ENCODE data around the gene CCDC197. TPM values are rescaled to one million over a fixed set of nuclear protein-coding genes. Genes with fewer than 3 reads are reported as not detected.

Gene CCDC197
- total RNA-seq, 1 experiment from 2014 or later: not detected

- Histone ChIP-seq H3K4me2 (ENCODE audit: low read depth, low read length, poor library complexity, severe bottlenecking) (no peak overlapping the region), H3K4me1 (ENCODE audit: low read length) (peaks cover 19% of the 10 kb centered on the region), H3K9me2 (replicated peaks; ENCODE audit: insufficient read depth, low read length) (no peaks in the 10 kb centered on the region), H3K79me2 (ENCODE audit: low read length) (no peaks in the 10 kb centered on the region), H2AFZ (ENCODE audit: low read length) (no peak overlapping the region), H4K20me1 (ENCODE audit: insufficient read depth, low read depth, low read length) (no peaks in the 10 kb centered on the region; the same call in 1 of the 2 replicates), H3K36me3 (ENCODE audit: insufficient read depth, low read length) (no peaks in the 10 kb centered on the region), H3K27ac (ENCODE audit: low read length) (no peak overlapping the region), H3K9me3 (ENCODE audit: low read length) (no peaks in the 10 kb centered on the region), H3K27me3 (ENCODE audit: low read length) (no peaks in the 10 kb centered on the region), H3K9ac (ENCODE audit: low read length) (no peak overlapping the region), H3K4me3 (ENCODE audit: low read length) (no peak overlapping the region)
- DNase-seq: no peak
These were observed 42.6 kb upstream of the CCDC197 start for GRCh38 chr14:93954516-93954830.

- no peaks in the 10 kb centered on the region for H3K9me3 ChIP-seq (ENCODE audit: low read length)
- peak overlapping the region; percentile 16; the same call in 1 of the 2 replicates for H2AFZ ChIP-seq (ENCODE audit: low read length)
- peak overlapping the region; percentile 38; the same call in 1 of the 2 replicates for H3K4me3 ChIP-seq (ENCODE audit: low read length)
- H3K36me3 ChIP-seq (ENCODE audit: insufficient read depth, low read length): no peaks in the 10 kb centered on the region
- H3K27ac ChIP-seq (ENCODE audit: low read length): no peak overlapping the region
- no peaks in the 10 kb centered on the region for H3K9me2 ChIP-seq (replicated peaks; ENCODE audit: insufficient read depth, low read length)
- H3K9ac ChIP-seq (ENCODE audit: low read length): peak overlapping the region; percentile 35
- no peaks in the 10 kb centered on the region for H3K79me2 ChIP-seq (ENCODE audit: low read length)
- no peaks in the 10 kb centered on the region for H3K27me3 ChIP-seq (ENCODE audit: low read length)
- peak overlapping the region; percentile 45 for H3K4me2 ChIP-seq (ENCODE audit: low read depth, low read length, poor library complexity, severe bottlenecking)
- DNase-seq: peak; percentile 79
- H3K4me1 ChIP-seq (ENCODE audit: low read length): peaks cover 26% of the 10 kb centered on the region
- H4K20me1 ChIP-seq (ENCODE audit: insufficient read depth, low read depth, low read length): no peaks in the 10 kb centered on the region; the same call in 1 of the 2 replicates
These were observed 41.9 kb upstream of the CCDC197 start for GRCh38 chr14:93954900-93955849.

- H3K4me3 ChIP-seq (ENCODE audit: low read length): peak overlapping the region; percentile 38; the same call in 1 of the 2 replicates
- H3K27me3 ChIP-seq (ENCODE audit: low read length): no peaks in the 10 kb centered on the region
- no peak overlapping the region for H3K27ac ChIP-seq (ENCODE audit: low read length)
- DNase-seq: no peak
- H3K4me1 ChIP-seq (ENCODE audit: low read length): peaks cover 26% of the 10 kb centered on the region
- H3K9ac ChIP-seq (ENCODE audit: low read length): peak overlapping the region; percentile 35
- no peaks in the 10 kb centered on the region for H3K9me2 ChIP-seq (replicated peaks; ENCODE audit: insufficient read depth, low read length)
- peak overlapping the region; percentile 16; the same call in 1 of the 2 replicates for H2AFZ ChIP-seq (ENCODE audit: low read length)
- H3K79me2 ChIP-seq (ENCODE audit: low read length): no peaks in the 10 kb centered on the region
- no peaks in the 10 kb centered on the region for H3K9me3 ChIP-seq (ENCODE audit: low read length)
- no peaks in the 10 kb centered on the region for H3K36me3 ChIP-seq (ENCODE audit: insufficient read depth, low read length)
- peak overlapping the region; percentile 45 for H3K4me2 ChIP-seq (ENCODE audit: low read depth, low read length, poor library complexity, severe bottlenecking)
- no peaks in the 10 kb centered on the region; the same call in 1 of the 2 replicates for H4K20me1 ChIP-seq (ENCODE audit: insufficient read depth, low read depth, low read length)
These were observed 41.1 kb upstream of the CCDC197 start for GRCh38 chr14:93955850-93956481.

GRCh38 chr14:93956514-93957332, 40.4 kb upstream of the CCDC197 start:
- H3K4me1 ChIP-seq (ENCODE audit: low read length): peaks cover 26% of the 10 kb centered on the region
- no peaks in the 10 kb centered on the region for H4K20me1 ChIP-seq (ENCODE audit: insufficient read depth, low read depth, low read length)
- H2AFZ ChIP-seq (ENCODE audit: low read length): no peak overlapping the region
- H3K27me3 ChIP-seq (ENCODE audit: low read length): no peaks in the 10 kb centered on the region
- no peak for DNase-seq
- H3K4me2 ChIP-seq (ENCODE audit: low read depth, low read length, poor library complexity, severe bottlenecking): no peak overlapping the region
- H3K9me2 ChIP-seq (replicated peaks; ENCODE audit: insufficient read depth, low read length): no peaks in the 10 kb centered on the region
- H3K4me3 ChIP-seq (ENCODE audit: low read length): no peak overlapping the region
- H3K36me3 ChIP-seq (ENCODE audit: insufficient read depth, low read length): no peaks in the 10 kb centered on the region
- no peak overlapping the region for H3K9ac ChIP-seq (ENCODE audit: low read length)
- H3K27ac ChIP-seq (ENCODE audit: low read length): no peak overlapping the region
- H3K79me2 ChIP-seq (ENCODE audit: low read length): no peaks in the 10 kb centered on the region
- H3K9me3 ChIP-seq (ENCODE audit: low read length): no peaks in the 10 kb centered on the region

GRCh38 chr14:93957333-93957710, 39.8 kb upstream of the CCDC197 start:
- no peak for DNase-seq
- Histone ChIP-seq H4K20me1 (ENCODE audit: insufficient read depth, low read depth, low read length) (no peaks in the 10 kb centered on the region), H3K4me2 (ENCODE audit: low read depth, low read length, poor library complexity, severe bottlenecking) (no peak overlapping the region), H2AFZ (ENCODE audit: low read length) (no peak overlapping the region), H3K79me2 (ENCODE audit: low read length) (no peaks in the 10 kb centered on the region), H3K4me1 (ENCODE audit: low read length) (peaks cover 27% of the 10 kb centered on the region), H3K27ac (ENCODE audit: low read length) (no peak overlapping the region), H3K36me3 (ENCODE audit: insufficient read depth, low read length) (no peaks in the 10 kb centered on the region), H3K9me2 (replicated peaks; ENCODE audit: insufficient read depth, low read length) (no peaks in the 10 kb centered on the region), H3K9me3 (ENCODE audit: low read length) (no peaks in the 10 kb centered on the region), H3K4me3 (ENCODE audit: low read length) (no peak overlapping the region), H3K9ac (ENCODE audit: low read length) (no peak overlapping the region), H3K27me3 (ENCODE audit: low read length) (no peaks in the 10 kb centered on the region)

GRCh38 chr14:93957751-93958566, 39.1 kb upstream of the CCDC197 start:
- Histone ChIP-seq H3K4me2 (ENCODE audit: low read depth, low read length, poor library complexity, severe bottlenecking) (no peak overlapping the region), H3K9ac (ENCODE audit: low read length) (no peak overlapping the region), H3K4me1 (ENCODE audit: low read length) (peaks cover 33% of the 10 kb centered on the region), H3K9me3 (ENCODE audit: low read length) (no peaks in the 10 kb centered on the region), H2AFZ (ENCODE audit: low read length) (no peak overlapping the region), H3K27ac (ENCODE audit: low read length) (no peak overlapping the region), H3K36me3 (ENCODE audit: insufficient read depth, low read length) (no peaks in the 10 kb centered on the region), H3K4me3 (ENCODE audit: low read length) (no peak overlapping the region), H4K20me1 (ENCODE audit: insufficient read depth, low read depth, low read length) (no peaks in the 10 kb centered on the region), H3K27me3 (ENCODE audit: low read length) (no peaks in the 10 kb centered on the region), H3K79me2 (ENCODE audit: low read length) (no peaks in the 10 kb centered on the region), H3K9me2 (replicated peaks; ENCODE audit: insufficient read depth, low read length) (no peaks in the 10 kb centered on the region)
- DNase-seq: no peak

- Histone ChIP-seq H3K27ac (ENCODE audit: low read length) (no peak overlapping the region), H3K9ac (ENCODE audit: low read length) (no peak overlapping the region), H3K4me2 (ENCODE audit: low read depth, low read length, poor library complexity, severe bottlenecking) (peak overlapping the region; percentile 10), H3K4me3 (ENCODE audit: low read length) (no peak overlapping the region), H3K9me2 (replicated peaks; ENCODE audit: insufficient read depth, low read length) (no peaks in the 10 kb centered on the region), H2AFZ (ENCODE audit: low read length) (no peak overlapping the region), H4K20me1 (ENCODE audit: insufficient read depth, low read depth, low read length) (no peaks in the 10 kb centered on the region), H3K79me2 (ENCODE audit: low read length) (no peaks in the 10 kb centered on the region), H3K36me3 (ENCODE audit: insufficient read depth, low read length) (no peaks in the 10 kb centered on the region), H3K9me3 (ENCODE audit: low read length) (no peaks in the 10 kb centered on the region), H3K27me3 (ENCODE audit: low read length) (no peaks in the 10 kb centered on the region), H3K4me1 (ENCODE audit: low read length) (peaks cover 34% of the 10 kb centered on the region)
- no peak for DNase-seq
These were observed 38.4 kb upstream of the CCDC197 start for GRCh38 chr14:93958567-93959238.
